Raji (cell line): ENCODE results near the gene HABP2.

Source experiments
- POLR2A ChIP-seq: IDR thresholded peaks from 2 replicates; pipeline ENCODE4 v1.6.1; 2011; ENCODE audit warnings: low read depth, low read length, control low read depth; ENCODE audit not compliant: insufficient read depth

The HABP2 gene

DNA sequence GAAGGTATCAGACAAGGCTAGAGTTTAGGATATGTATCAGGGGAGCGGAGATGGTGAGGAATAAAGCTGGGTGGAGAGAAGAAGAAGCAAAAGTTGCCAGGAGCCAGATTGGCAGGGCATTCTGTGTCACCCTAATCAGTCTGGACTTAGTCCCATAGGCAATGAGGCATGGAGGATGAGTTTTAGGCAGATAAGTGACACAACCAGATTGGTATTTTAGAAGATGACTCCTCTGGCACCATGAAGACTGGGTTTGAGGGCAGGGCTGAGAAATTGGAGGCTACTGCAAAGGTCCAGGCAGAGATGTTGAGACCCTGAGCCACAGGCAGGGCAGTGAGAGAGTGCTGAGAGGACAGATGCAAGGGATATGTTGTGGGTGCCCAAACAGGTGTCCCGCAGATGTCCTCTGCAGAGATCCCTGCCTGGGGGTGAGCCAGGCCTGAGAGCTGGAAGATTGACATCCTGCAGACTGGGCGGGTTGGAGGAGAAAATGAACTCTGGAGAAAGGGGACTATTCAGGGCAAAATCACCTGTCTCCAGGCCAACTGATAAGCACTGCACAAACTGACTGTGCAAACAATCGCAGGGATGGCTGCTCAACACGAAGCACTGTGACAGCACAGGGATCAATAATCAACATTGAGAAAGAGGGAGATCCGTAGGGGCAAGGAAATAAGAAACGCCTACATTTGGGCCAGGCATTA lies 11.9 kb upstream of the HABP2 start:
- no peak for TF ChIP-seq POLR2A

- no peak for TF ChIP-seq POLR2A
Observed at GRCh38 chr10:113541549-113541927, 11.3 kb upstream of the HABP2 start.

- no peak for TF ChIP-seq POLR2A
Observed at GRCh38 chr10:113543107-113543955, 9.5 kb upstream of the HABP2 start.

DNA sequence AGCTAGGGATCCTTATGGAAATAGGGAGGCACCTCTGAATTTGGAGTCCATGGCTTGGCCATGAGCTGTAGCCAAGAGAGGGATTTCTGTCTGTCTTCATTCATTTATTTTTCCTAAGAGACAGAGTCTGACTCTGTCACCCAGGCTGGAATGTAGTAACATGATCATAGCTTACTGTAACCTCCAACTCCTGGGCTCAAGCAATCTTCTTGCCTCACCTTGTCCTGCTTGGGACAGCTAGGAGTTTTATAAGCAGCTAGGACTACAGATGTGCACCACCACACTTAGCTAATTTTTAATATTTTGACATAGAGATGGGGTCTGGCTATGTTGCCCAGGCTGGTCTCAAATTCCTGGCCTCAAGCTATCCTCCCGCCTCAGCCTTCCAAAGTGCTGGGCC lies 8.5 kb upstream of the HABP2 start:
- no peak for TF ChIP-seq POLR2A

- no peak for TF ChIP-seq POLR2A
Observed at GRCh38 chr10:113547426-113547825, 5.4 kb upstream of the HABP2 start.

DNA sequence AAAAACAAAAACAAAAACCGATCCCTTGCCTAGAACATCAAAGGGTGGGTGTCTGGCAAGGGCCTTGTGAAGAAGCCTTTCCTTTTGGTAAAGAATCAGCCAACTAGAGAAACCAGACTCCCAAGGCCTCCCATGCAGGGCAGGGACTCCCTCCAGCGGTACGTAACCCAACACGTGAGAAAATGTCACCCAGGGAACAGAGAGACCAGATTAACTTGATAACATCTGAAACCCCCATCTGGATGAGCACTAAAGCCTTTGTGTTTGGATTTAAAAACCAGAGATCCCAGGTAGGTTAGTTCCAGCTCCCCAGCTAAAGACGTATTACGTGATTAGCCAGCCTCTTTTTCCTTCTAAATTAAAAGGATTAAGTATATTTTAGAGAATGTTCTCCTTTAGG lies 3.0 kb upstream of the HABP2 start:
- no peak for TF ChIP-seq POLR2A

GRCh38 chr10:113550365-113550764 lies 2.5 kb upstream of the HABP2 start:
- TF ChIP-seq POLR2A: no peak

GRCh38 chr10:113552014-113552413 lies 839 bp upstream of the HABP2 start:
- no peak for TF ChIP-seq POLR2A

DNA sequence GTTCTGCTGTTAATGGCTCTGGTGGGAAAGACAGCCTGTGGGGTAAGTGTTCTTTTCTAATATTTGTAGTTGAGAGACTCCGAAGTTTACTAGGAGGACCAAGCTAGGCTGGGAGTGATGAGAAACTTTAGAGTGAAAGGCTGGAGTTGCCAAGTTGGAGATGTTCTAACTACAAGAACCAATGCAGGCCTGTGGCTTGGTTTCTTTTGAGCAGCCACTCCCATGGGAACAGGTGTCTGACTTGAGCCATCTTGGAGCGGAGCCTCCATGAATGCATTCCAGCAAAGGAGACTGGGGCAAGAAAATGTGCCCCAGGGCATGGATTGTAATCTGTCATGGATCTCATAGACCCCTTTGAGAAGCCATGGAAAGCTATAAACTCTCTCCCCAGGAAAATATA lies 296 bp downstream of the HABP2 start:
- no peak for TF ChIP-seq POLR2A

DNA sequence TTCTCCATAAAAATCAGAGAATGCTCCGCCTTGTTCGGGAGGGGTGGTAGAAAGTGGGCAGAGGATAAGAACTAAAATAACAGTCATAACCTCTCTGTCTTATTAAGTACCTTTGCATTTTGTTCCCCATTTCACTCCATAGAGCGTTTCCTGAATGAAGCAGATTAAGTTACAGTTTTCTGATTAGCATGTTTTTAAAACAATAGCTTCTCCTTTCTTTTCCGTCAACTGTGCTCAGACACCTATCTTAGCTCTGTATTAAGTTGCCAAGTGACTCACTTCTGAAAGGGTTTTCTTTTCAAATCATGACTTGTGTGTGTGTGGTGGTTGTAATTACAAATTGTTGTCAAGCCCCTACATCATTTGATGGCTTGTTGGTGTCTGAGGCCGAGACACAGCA lies 1.4 kb downstream of the HABP2 start:
- TF ChIP-seq POLR2A: no peak

DNA sequence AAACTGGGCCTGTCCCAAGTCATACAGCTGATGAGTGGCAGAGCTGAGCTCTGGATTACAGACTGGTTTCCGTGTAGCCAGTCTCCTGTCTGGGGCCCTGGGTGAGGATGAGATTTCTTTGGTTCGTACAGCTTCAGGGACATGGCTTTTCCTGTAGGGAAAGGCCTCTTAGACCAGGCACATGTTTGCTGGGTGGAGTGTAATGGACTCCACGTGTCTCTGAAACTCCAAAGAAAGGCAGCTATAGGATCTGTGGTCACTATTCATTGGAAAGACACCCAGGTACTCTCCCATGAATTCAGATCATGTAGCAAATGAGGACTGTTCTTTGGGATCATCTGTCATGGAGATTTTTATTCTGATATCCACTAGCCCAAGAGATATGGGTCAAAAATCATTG lies 2.4 kb downstream of the HABP2 start:
- TF ChIP-seq POLR2A: no peak

GRCh38 chr10:113555751-113556150 lies 2.9 kb downstream of the HABP2 start:
- TF ChIP-seq POLR2A: no peak

GRCh38 chr10:113557424-113557862 lies 4.6 kb downstream of the HABP2 start:
- TF ChIP-seq POLR2A: no peak

GRCh38 chr10:113557903-113558321 lies 5.1 kb downstream of the HABP2 start:
- TF ChIP-seq POLR2A: no peak

GRCh38 chr10:113560071-113560470 lies 7.2 kb downstream of the HABP2 start:
- TF ChIP-seq POLR2A: no peak

- TF ChIP-seq POLR2A: no peak
Observed at GRCh38 chr10:113561214-113561613, 8.4 kb downstream of the HABP2 start.
